HFFc6 (cell line): ENCODE measurements around the gene POLR2I. TPM values are rescaled to one million over a fixed set of nuclear protein-coding genes. Genes with fewer than 3 reads are reported as not detected.

Experiments used
- DNase-seq: peaks from one replicate; pipeline ENCODE4 v3.0.0-alpha.2; 2018
- H3K27ac Mint-ChIP-seq: 2 replicates; pipeline ENCODE4 v1.8.0; 2020; ENCODE audit warnings: mild to moderate bottlenecking, mixed read lengths
- H3K27me3 Mint-ChIP-seq: 2 replicates; pipeline ENCODE4 v1.8.0; 2021; ENCODE audit warnings: mild to moderate bottlenecking, moderate library complexity, mixed read lengths; ENCODE audit not compliant: insufficient read depth
- H3K36me3 Mint-ChIP-seq: 2 replicates; pipeline ENCODE4 v1.8.0; 2021; ENCODE audit warnings: low read depth, mixed read lengths
- H3K4me1 Mint-ChIP-seq: 2 replicates; pipeline ENCODE4 v1.8.0; 2020; ENCODE audit warnings: low read depth, mixed read lengths
- H3K4me3 Mint-ChIP-seq: 2 replicates; pipeline ENCODE4 v1.8.0; 2020; ENCODE audit warnings: mild to moderate bottlenecking, moderate library complexity, mixed read lengths
- H3K9me3 Mint-ChIP-seq: 2 replicates; pipeline ENCODE4 v1.8.0; 2020; ENCODE audit warnings: mild to moderate bottlenecking, mixed read lengths
- CTCF ChIP-seq: fragments of 200-600 bp; sonication (generic); IDR thresholded peaks from 2 replicates; pipeline ENCODE4 v1.5.0; 2021; ENCODE audit warnings: antibody characterized with exemption, mild to moderate bottlenecking
- total RNA-seq, 6 experiments: library from RNA; stranded (reverse); fragmentation: NEBNext Ultra II Directional; extraction: Animal tissue kit (Norgen Biotek cat#: 25700); gene quantifications; 2 replicates in 1 of 6; 3 replicates in 5 of 6; pipeline ENCODE4 v1.2.3, GENCODE V29; 2021

POLR2I gene
- total RNA-seq, 6 experiments from 2014 or later, result 64.1 to 75.1 (median 69.2) TPM

- no peak overlapping the region for H3K4me3 Mint-ChIP-seq
- H3K9me3 Mint-ChIP-seq, result no peaks in the 10 kb centered on the region
- TF ChIP-seq CTCF, result no peak
- peaks cover 14% of the 10 kb centered on the region for H3K4me1 Mint-ChIP-seq
- H3K27ac Mint-ChIP-seq, result no peak overlapping the region
- DNase-seq, result no peak
- H3K27me3 Mint-ChIP-seq, result no peaks in the 10 kb centered on the region; the same call in 1 of the 2 replicates
- H3K36me3 Mint-ChIP-seq, result peaks cover 15% of the 10 kb centered on the region
These were observed 6.0 kb downstream of the POLR2I start for GRCh38 chr19:36108684-36109083.

GRCh38 chr19:36106991-36107390 lies 7.7 kb downstream of the POLR2I start:
- no peaks in the 10 kb centered on the region for H3K9me3 Mint-ChIP-seq
- no peak for DNase-seq
- H3K27me3 Mint-ChIP-seq, result no peaks in the 10 kb centered on the region
- peaks cover 5% of the 10 kb centered on the region; the same call in 1 of the 2 replicates for H3K4me1 Mint-ChIP-seq
- no peak overlapping the region for H3K27ac Mint-ChIP-seq
- 0 out of 2 replicates have a peak, but pooled peaks cover 9% of the 10 kb centered on the region for H3K36me3 Mint-ChIP-seq
- no peak overlapping the region for H3K4me3 Mint-ChIP-seq
- TF ChIP-seq CTCF, result no peak

DNA sequence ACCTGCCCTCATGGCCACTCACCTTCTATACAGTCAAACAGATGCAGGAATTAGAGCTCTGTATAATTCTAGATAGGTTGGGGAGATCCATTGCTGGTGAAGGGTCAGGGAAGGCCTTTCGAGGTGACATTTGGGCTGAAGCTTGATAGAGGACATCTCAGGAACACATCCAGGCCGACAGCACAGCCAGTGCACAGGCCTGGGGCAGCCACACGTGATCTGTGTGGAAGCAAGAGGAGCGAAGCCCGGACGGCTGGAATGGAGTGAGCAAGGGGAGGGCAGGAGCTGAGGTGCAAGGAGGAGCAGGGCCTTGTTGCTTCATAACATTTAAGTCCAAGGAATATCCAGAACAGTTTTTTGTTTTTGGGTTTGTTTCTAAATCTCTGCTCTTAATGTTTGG lies 8.2 kb downstream of the POLR2I start:
- TF ChIP-seq CTCF, result no peak
- H3K27ac Mint-ChIP-seq, result no peak overlapping the region
- H3K4me3 Mint-ChIP-seq, result no peak overlapping the region
- H3K4me1 Mint-ChIP-seq, result peaks cover 5% of the 10 kb centered on the region; the same call in 1 of the 2 replicates
- no peak for DNase-seq
- 0 out of 2 replicates have a peak, but pooled peaks cover 9% of the 10 kb centered on the region for H3K36me3 Mint-ChIP-seq
- H3K9me3 Mint-ChIP-seq, result no peaks in the 10 kb centered on the region
- no peaks in the 10 kb centered on the region for H3K27me3 Mint-ChIP-seq

- no peak for TF ChIP-seq CTCF
- Mint-ChIP-seq H3K9me3 (no peaks in the 10 kb centered on the region), H3K4me3 (no peak overlapping the region), H3K27ac (no peak overlapping the region), H3K4me1 (peaks cover 5% of the 10 kb centered on the region; the same call in 1 of the 2 replicates), H3K36me3 (0 out of 2 replicates have a peak, but pooled peaks cover 9% of the 10 kb centered on the region), H3K27me3 (no peaks in the 10 kb centered on the region)
- no peak for DNase-seq
These were observed 10.7 kb downstream of the POLR2I start for GRCh38 chr19:36103842-36104552.

GRCh38 chr19:36103040-36103626 lies 11.5 kb downstream of the POLR2I start:
- Mint-ChIP-seq H3K27me3 (no peaks in the 10 kb centered on the region), H3K9me3 (no peaks in the 10 kb centered on the region), H3K27ac (no peak overlapping the region), H3K36me3 (peaks cover 9% of the 10 kb centered on the region; the same call in 1 of the 2 replicates), H3K4me1 (peaks cover 5% of the 10 kb centered on the region; the same call in 1 of the 2 replicates), H3K4me3 (no peak overlapping the region)
- no peak for TF ChIP-seq CTCF
- no peak for DNase-seq
